ENCODE data around the gene PRR32. TPM values are rescaled to one million over a fixed set of nuclear protein-coding genes. Genes with fewer than 3 reads are reported as not detected.

Gene PRR32
- total and polyA plus RNA-seq, 9 donors, result 0.46 TPM; not detected in 8

GRCh38 chrX:126836186-126836585 lies 16.7 kb downstream of the PRR32 start:
- Histone ChIP-seq H3K27me3 (no peaks in the 10 kb centered on the region), H3K9me3 (no peaks in the 10 kb centered on the region), H3K27ac (no peak overlapping the region), H3K36me3 (no peaks in the 10 kb centered on the region), H3K4me3 (no peak overlapping the region), H3K4me1 (ENCODE audit: insufficient read depth) (no peaks in the 10 kb centered on the region)
- no peak for DNase-seq
- 17 to 25% (median 24%) methylated on average over 2 of the region's 2 CpGs for WGBS, 3 donors
- TF ChIP-seq EP300 (IDR thresholded peaks at IDR 0.05) (no peak), POLR2A (IDR thresholded peaks at IDR 0.05) (no peak), CTCF (IDR thresholded peaks at IDR 0.05) (no peak)
- intact Hi-C loops (cut with DNase I), result no loop called here

- no peaks in the 10 kb centered on the region for H3K9me3 ChIP-seq
- TF ChIP-seq CTCF (IDR thresholded peaks at IDR 0.05) (no peak), EP300 (IDR thresholded peaks at IDR 0.05) (no peak), POLR2A (IDR thresholded peaks at IDR 0.05) (no peak)
- no peak for DNase-seq
- intact Hi-C loops (cut with DNase I), result no loop called here
- H3K4me1 ChIP-seq (ENCODE audit: insufficient read depth), result no peaks in the 10 kb centered on the region
- H3K36me3 ChIP-seq, result no peaks in the 10 kb centered on the region
- no peak overlapping the region for H3K4me3 ChIP-seq
- no peak overlapping the region for H3K27ac ChIP-seq
- no peaks in the 10 kb centered on the region for H3K27me3 ChIP-seq
- WGBS, 3 donors, result 57 to 69% (median 58%) methylated on average over 3 of the region's 3 CpGs
Measured at GRCh38 chrX:126847143-126847542, 27.6 kb downstream of the PRR32 start.

GRCh38 chrX:126855839-126856524 lies 36.5 kb downstream of the PRR32 start:
- H3K4me3 ChIP-seq, result no peak overlapping the region
- H3K27me3 ChIP-seq, result no peaks in the 10 kb centered on the region
- H3K36me3 ChIP-seq, result no peaks in the 10 kb centered on the region
- intact Hi-C loops (cut with DNase I), result no loop called here
- no peak for TF ChIP-seq POLR2A (IDR thresholded peaks at IDR 0.05)
- TF ChIP-seq CTCF (IDR thresholded peaks at IDR 0.05), result no peak
- TF ChIP-seq EP300 (IDR thresholded peaks at IDR 0.05), result no peak
- no peak overlapping the region for H3K27ac ChIP-seq
- no peaks in the 10 kb centered on the region for H3K4me1 ChIP-seq (ENCODE audit: insufficient read depth)
- WGBS, 3 donors, result 56 to 83% (median 70%) methylated on average over 5 of the region's 5 CpGs
- H3K9me3 ChIP-seq, result no peaks in the 10 kb centered on the region
- DNase-seq, result no peak

All from ovary (tissue), 9 donors.